GM12865 (cell line): ENCODE measurements around the gene RRAGC.
"Not testable (repeated sequence)": the region's sequence is repeated elsewhere in the genome, so short reads cannot be mapped to it uniquely, and the experiment has no call there.

Experiments
- DNase-seq: peaks from one replicate; pipeline ENCODE4 v3.0.0; 2010; ENCODE audit warnings: low read depth
- H3K4me3 ChIP-seq: 2 replicates; pipeline ENCODE4 v1.5.1; 2011; ENCODE audit warnings: mild to moderate bottlenecking, low read depth, low read length, control low read depth
- TF ChIP-seq, protein P1 (sequence below): IDR thresholded peaks from 2 replicates; pipeline ENCODE4 v1.5.1; 2011; ENCODE audit warnings: low read length, control low read depth, low read depth, inconsistent platforms; ENCODE audit not compliant: insufficient read depth; ENCODE audit errors: missing control alignments

The RRAGC gene

DNA sequence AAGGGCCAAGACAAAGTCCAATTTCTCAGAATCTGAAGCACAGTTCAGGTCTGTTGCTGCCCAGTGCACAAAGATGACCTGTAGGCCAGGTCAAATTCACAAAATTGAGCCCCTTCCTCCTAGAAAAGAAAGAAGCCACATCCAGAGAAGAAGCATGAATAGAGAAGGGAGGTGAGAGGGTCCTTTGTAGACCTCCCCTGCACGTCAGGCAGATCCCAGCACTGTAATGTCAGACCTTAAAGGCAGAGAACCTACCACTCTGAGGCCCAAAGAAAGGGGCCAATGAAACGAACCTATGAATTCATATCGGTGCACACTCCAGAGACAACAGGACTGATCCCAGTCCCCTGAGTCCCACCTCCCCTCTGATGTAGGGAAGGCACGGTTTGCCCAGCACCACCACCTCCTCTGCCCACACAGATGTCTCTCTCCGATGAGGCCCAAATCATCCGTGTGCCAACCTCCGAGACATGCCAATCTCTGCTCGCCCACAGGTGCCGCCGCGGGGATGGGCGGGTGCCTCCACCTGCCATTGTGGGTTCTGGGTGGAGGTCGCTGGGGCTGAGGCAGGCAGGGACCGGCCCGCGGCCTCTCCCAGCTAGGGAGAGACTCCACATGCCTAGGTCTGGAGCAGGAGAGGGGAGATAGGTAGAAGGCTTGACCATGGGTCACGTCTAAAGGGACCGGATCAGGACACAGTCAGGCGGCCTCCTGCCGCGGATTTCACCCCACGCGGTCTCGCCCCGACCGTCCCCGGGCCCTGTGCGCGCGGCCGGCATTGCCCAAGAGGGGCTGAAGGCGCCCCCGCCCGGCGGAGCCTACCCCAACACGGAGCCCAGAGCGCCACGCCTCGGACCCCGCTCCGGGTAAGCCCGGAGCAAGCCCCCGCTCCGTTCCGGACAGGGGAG is 42.1 kb downstream of the RRAGC start:
- TF ChIP-seq, protein P1, sequence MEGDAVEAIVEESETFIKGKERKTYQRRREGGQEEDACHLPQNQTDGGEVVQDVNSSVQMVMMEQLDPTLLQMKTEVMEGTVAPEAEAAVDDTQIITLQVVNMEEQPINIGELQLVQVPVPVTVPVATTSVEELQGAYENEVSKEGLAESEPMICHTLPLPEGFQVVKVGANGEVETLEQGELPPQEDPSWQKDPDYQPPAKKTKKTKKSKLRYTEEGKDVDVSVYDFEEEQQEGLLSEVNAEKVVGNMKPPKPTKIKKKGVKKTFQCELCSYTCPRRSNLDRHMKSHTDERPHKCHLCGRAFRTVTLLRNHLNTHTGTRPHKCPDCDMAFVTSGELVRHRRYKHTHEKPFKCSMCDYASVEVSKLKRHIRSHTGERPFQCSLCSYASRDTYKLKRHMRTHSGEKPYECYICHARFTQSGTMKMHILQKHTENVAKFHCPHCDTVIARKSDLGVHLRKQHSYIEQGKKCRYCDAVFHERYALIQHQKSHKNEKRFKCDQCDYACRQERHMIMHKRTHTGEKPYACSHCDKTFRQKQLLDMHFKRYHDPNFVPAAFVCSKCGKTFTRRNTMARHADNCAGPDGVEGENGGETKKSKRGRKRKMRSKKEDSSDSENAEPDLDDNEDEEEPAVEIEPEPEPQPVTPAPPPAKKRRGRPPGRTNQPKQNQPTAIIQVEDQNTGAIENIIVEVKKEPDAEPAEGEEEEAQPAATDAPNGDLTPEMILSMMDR, result no peak
- DNase-seq, result no peak
- H3K4me3 ChIP-seq, result no peak overlapping the region

DNA sequence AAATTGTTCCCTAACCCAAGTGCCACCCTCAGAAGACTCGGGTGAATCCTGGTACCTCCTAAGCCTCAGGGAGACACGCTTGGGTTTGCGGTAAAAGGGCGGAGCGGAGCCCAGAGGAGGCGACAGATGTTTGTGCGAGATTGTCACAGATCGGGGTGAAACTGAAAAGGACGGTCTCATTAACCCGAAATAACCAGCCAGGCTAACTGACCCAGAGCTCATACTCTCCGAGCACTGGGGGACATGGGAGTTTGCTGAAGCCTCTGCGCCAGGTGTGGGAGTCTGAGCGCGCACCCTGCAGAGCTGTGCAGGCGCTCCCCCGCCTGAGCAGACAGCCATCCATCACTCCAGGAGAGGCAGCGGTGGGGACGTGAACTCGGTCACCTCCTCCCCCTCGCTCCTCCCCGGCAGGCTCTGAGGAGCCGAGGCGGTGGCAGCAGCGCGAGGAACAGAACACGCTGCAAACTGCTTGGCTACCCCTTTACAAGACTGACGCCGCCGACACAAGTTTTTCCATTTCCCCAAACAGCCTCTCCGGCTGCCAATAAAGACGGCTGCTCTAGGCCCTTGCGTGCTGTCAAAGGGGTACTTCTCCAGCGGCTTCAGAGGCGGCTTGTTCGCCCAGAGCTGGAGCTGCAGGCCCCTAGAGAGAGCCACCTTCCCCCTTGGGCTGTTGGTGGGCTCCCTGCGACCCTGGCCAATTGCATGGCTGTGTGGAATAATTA is 43.5 kb downstream of the RRAGC start:
- TF ChIP-seq, protein P1, result no peak
- peak overlapping the region; percentile 27 for H3K4me3 ChIP-seq
- peak; percentile 93 for DNase-seq

DNA sequence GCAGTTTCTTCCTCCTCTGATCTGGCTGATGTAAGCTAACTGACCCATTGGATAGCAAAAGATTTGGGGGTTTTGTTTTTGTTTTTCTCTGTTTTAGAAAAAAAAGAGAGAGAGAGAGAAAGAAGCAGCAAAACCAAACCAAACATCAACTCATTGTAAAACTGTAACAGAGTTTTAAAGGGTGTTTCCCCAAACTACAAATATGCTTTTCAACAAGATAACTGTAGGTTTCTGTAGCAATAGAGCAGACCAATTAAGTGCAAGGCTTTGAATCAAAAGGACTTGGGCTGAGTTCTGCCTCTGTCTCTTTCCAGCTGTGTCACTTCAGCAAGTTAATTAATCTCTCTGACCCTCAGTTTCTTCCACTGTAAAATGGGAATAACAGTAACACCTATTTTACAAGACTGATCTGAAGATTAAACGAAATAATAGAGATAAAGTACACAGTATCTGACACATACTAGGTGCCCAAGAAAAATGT is 44.5 kb downstream of the RRAGC start:
- no peak overlapping the region for H3K4me3 ChIP-seq
- TF ChIP-seq, protein P1, result no peak
- peak; percentile 59 for DNase-seq

DNA sequence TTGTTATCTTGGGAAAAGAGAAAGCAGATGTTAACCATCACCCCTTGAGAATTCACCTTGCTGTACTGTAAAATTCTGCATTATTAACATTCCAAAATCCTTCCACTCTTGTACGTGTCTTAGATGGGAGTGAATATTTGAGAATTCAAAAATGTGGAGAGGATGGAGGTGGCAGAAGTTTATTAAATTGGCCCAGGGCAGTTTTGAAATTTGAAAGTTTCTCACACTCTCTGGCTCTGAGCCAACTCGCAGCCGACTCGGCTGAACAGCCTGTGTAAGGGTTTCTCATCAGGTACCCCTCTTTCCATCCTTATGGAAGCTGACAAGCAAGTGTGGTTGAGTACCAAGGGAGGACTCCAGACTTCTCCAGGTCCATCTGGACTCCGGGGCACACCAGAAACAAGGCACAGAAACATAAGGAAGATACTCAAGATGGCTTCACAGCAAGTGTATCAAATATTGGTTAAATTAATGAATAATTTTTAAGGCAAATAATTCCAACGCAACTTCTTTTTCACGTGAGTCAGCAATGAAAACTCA is 45.1 kb downstream of the RRAGC start:
- DNase-seq, result no peak
- TF ChIP-seq, protein P1, result no peak
- H3K4me3 ChIP-seq, result no peak overlapping the region

DNA sequence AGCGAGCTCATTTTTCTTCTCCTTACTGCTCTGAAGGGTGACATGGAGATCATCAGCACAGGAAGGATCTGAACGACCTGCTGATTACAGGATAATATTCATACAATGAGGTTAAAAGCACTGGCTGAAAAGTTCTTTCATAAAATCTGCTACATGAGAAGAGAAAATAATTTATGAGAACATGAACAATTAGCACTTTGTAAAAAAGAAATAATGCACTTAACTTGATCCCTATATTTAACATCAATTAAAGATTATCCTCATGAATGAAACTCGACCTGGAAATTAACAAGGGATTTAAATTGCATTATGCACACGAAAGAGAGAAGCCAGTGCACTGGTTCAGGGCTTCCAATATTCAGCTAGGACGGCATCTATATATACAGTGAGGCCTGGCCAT is 46.6 kb downstream of the RRAGC start:
- TF ChIP-seq, protein P1, result no peak

DNA sequence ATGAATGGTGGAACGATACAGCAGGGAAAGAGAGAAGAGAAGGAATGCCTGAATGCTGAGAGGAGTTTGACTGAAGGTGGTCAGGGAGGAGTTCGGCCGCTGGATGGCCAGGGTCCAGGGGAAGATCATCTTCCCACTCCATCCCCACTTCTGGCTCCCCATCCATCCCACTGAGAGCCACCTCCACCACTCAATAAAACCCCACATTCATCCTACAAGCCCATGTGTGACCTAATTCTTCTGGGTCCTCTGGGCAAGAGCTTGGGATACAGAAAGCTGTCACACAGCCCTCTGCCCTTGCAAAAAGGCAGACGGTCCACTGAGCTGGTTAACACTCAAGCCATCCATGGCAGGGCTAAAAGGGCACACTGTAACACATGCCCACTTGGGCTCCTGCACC is 48.1 kb downstream of the RRAGC start:
- not testable (repeated sequence) for DNase-seq, H3K4me3 ChIP-seq

More for the DNA sequence above, 46.6 kb downstream of the RRAGC start:
- DNase-seq, result no peak
- H3K4me3 ChIP-seq, result no peak overlapping the region

DNA sequence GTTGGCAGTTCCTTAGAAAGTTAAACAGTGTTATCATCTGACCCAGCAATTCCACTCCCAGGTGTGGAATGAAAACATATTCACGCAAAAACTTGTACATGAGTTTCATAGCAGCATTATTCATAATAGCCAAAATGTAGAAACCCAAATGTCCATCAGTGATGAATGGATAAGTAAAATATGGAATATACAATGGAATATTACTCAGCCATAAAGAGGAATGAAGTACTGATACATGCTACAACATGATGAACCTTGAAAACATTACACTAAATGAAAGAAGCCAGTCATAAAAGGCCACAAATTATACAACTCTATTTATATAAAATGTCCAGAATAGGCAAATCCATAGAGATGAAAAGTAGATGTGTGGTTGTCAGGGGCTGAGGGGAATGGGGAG is 53.5 kb downstream of the RRAGC start:
- TF ChIP-seq, protein P1, result no peak
- DNase-seq, result no peak
- no peak overlapping the region for H3K4me3 ChIP-seq
